Activated CD4-positive, alpha-beta T cell treated with anti-CD3 and anti-CD28 coated beads, Interleukin-2, amount 10 ng/mL, durations not matched to agents 24 days and 14 days (primary cell): ENCODE measurements around the gene CD6. TPM values are rescaled to one million over a fixed set of nuclear protein-coding genes. Genes with fewer than 3 reads are reported as not detected.
A peak's percentile ranks its signal among the peaks of the same experiment; 100 is the strongest.

Experiments used
- DNase-seq: peaks from one replicate; pipeline ENCODE4 v3.0.0; 2022
- H3K27ac Mint-ChIP-seq: one replicate; pipeline ENCODE4 v1.8.0; 2022; ENCODE audit warnings: mild to moderate bottlenecking, mixed read lengths
- H3K27me3 Mint-ChIP-seq: one replicate; pipeline ENCODE4 v1.8.0; 2022; ENCODE audit warnings: mixed read lengths
- H3K36me3 Mint-ChIP-seq: one replicate; pipeline ENCODE4 v1.8.0; 2022; ENCODE audit warnings: low read depth, mild to moderate bottlenecking, mixed read lengths
- H3K4me1 Mint-ChIP-seq: one replicate; pipeline ENCODE4 v1.8.0; 2021; ENCODE audit warnings: mixed read lengths
- H3K4me3 Mint-ChIP-seq: one replicate; pipeline ENCODE4 v1.8.0; 2022; ENCODE audit warnings: mild to moderate bottlenecking, moderate library complexity, mixed read lengths
- H3K9me3 Mint-ChIP-seq: one replicate; pipeline ENCODE4 v1.8.0; 2021; ENCODE audit warnings: mixed read lengths
- intact Hi-C: fragments of 100-400 bp; cut with micrococcal nuclease; formaldehyde crosslinking; loops from one replicate; pipeline ENCODE4 v1.15.1; 2023
- total RNA-seq: library from RNA; stranded (reverse); gene quantifications from 2 replicates; pipeline ENCODE4 v1.2.3, GENCODE V29; 2022

The CD6 gene
- total RNA-seq, 1 donor from 2014 or later = 421 TPM

- H3K4me3 Mint-ChIP-seq = peak overlapping the region; percentile 64
- H3K27ac Mint-ChIP-seq = peak overlapping the region; percentile 83
- intact Hi-C loops = no loop called here
- DNase-seq = peak; percentile 71
- peaks cover 79% of the 10 kb centered on the region for H3K36me3 Mint-ChIP-seq
- no peaks in the 10 kb centered on the region for H3K9me3 Mint-ChIP-seq
- peaks cover 66% of the 10 kb centered on the region for H3K4me1 Mint-ChIP-seq
- no peaks in the 10 kb centered on the region for H3K27me3 Mint-ChIP-seq
Observed at GRCh38 chr11:61007956-61008896, 36.7 kb downstream of the CD6 start.

GRCh38 chr11:61008971-61009370 lies 37.5 kb downstream of the CD6 start:
- Mint-ChIP-seq H3K27ac (peak overlapping the region; percentile 48), H3K4me3 (no peak overlapping the region), H3K4me1 (peaks cover 62% of the 10 kb centered on the region), H3K36me3 (peaks cover 80% of the 10 kb centered on the region), H3K9me3 (no peaks in the 10 kb centered on the region), H3K27me3 (no peaks in the 10 kb centered on the region)
- DNase-seq = no peak
- intact Hi-C loops = no loop called here

GRCh38 chr11:61009392-61010275 lies 38.2 kb downstream of the CD6 start:
- intact Hi-C loops = no loop called here
- Mint-ChIP-seq H3K36me3 (peaks cover 77% of the 10 kb centered on the region), H3K4me3 (no peak overlapping the region), H3K27me3 (no peaks in the 10 kb centered on the region), H3K9me3 (no peaks in the 10 kb centered on the region), H3K27ac (peak overlapping the region; percentile 76), H3K4me1 (peaks cover 56% of the 10 kb centered on the region)
- DNase-seq = no peak

- H3K4me1 Mint-ChIP-seq = peaks cover 49% of the 10 kb centered on the region
Observed at GRCh38 chr11:61010466-61011228, 39.2 kb downstream of the CD6 start.

GRCh38 chr11:61011229-61011870 lies 39.9 kb downstream of the CD6 start:
- no peak for DNase-seq
- intact Hi-C loops = no loop called here
- Mint-ChIP-seq H3K27ac (peak overlapping the region; percentile 73), H3K4me3 (no peak overlapping the region), H3K27me3 (no peaks in the 10 kb centered on the region), H3K36me3 (peaks cover 84% of the 10 kb centered on the region), H3K4me1 (peaks cover 45% of the 10 kb centered on the region), H3K9me3 (no peaks in the 10 kb centered on the region)

More at GRCh38 chr11:61010466-61011228, 39.2 kb downstream of the CD6 start:
- Mint-ChIP-seq H3K4me3 (no peak overlapping the region), H3K9me3 (no peaks in the 10 kb centered on the region), H3K27me3 (no peaks in the 10 kb centered on the region), H3K36me3 (peaks cover 81% of the 10 kb centered on the region), H3K27ac (peak overlapping the region; percentile 23)
- intact Hi-C loops = no loop called here
- no peak for DNase-seq

- no peak for DNase-seq
- Mint-ChIP-seq H3K36me3 (peaks cover 82% of the 10 kb centered on the region), H3K9me3 (no peaks in the 10 kb centered on the region), H3K27ac (peak overlapping the region; percentile 67), H3K27me3 (no peaks in the 10 kb centered on the region), H3K4me3 (no peak overlapping the region), H3K4me1 (peaks cover 39% of the 10 kb centered on the region)
- intact Hi-C loops = no loop called here
Observed at GRCh38 chr11:61011950-61012736, 40.7 kb downstream of the CD6 start.

- H3K4me1 Mint-ChIP-seq = peaks cover 38% of the 10 kb centered on the region
- no peaks in the 10 kb centered on the region for H3K27me3 Mint-ChIP-seq
- no peak for DNase-seq
- intact Hi-C loops = no loop called here
- H3K27ac Mint-ChIP-seq = peak overlapping the region; percentile 67
- no peaks in the 10 kb centered on the region for H3K9me3 Mint-ChIP-seq
- H3K4me3 Mint-ChIP-seq = no peak overlapping the region
- H3K36me3 Mint-ChIP-seq = peaks cover 85% of the 10 kb centered on the region
Observed at GRCh38 chr11:61012737-61013215, 41.3 kb downstream of the CD6 start.

GRCh38 chr11:61018059-61018458 lies 46.6 kb downstream of the CD6 start:
- intact Hi-C loops = no loop called here
- peaks cover 48% of the 10 kb centered on the region for H3K4me1 Mint-ChIP-seq
- H3K9me3 Mint-ChIP-seq = no peaks in the 10 kb centered on the region
- peak overlapping the region; percentile 42 for H3K27ac Mint-ChIP-seq
- no peak for DNase-seq
- H3K36me3 Mint-ChIP-seq = peaks cover 82% of the 10 kb centered on the region
- no peak overlapping the region for H3K4me3 Mint-ChIP-seq
- no peaks in the 10 kb centered on the region for H3K27me3 Mint-ChIP-seq

GRCh38 chr11:61019037-61019831 lies 47.8 kb downstream of the CD6 start:
- Mint-ChIP-seq H3K4me3 (no peak overlapping the region), H3K9me3 (no peaks in the 10 kb centered on the region), H3K4me1 (peaks cover 55% of the 10 kb centered on the region), H3K27me3 (no peaks in the 10 kb centered on the region), H3K27ac (peak overlapping the region; percentile 54), H3K36me3 (peaks cover 74% of the 10 kb centered on the region)
- intact Hi-C loops = no loop called here
- DNase-seq = no peak

- H3K4me1 Mint-ChIP-seq = peaks cover 60% of the 10 kb centered on the region
- intact Hi-C loops = loop anchor here (10.0 kb wide), 2 partner anchors 105 to 185 kb away; partner anchors contain the start of gene TMEM109
Observed at GRCh38 chr11:61019832-61020405, 48.4 kb downstream of the CD6 start.

GRCh38 chr11:61020551-61021235 lies 49.2 kb downstream of the CD6 start:
- intact Hi-C loops = loop anchor here (1.0 to 10.0 kb wide), 3 partner anchors 16 to 186 kb away; partner anchors contain the start of gene TMEM109
- no peaks in the 10 kb centered on the region for H3K9me3 Mint-ChIP-seq
- peak overlapping the region; percentile 90 for H3K27ac Mint-ChIP-seq
- peak overlapping the region; percentile 67 for H3K4me3 Mint-ChIP-seq
- no peak for DNase-seq
- peaks cover 65% of the 10 kb centered on the region for H3K4me1 Mint-ChIP-seq
- peaks cover 72% of the 10 kb centered on the region for H3K36me3 Mint-ChIP-seq
- H3K27me3 Mint-ChIP-seq = no peaks in the 10 kb centered on the region

More at GRCh38 chr11:61019832-61020405, 48.4 kb downstream of the CD6 start:
- Mint-ChIP-seq H3K27ac (peak overlapping the region; percentile 32), H3K9me3 (no peaks in the 10 kb centered on the region), H3K4me3 (peak overlapping the region; percentile 67), H3K27me3 (no peaks in the 10 kb centered on the region), H3K36me3 (peaks cover 72% of the 10 kb centered on the region)
- DNase-seq = no peak
